GM23338 (cell line): Measurements from ENCODE around the gene TMEM190. TPM values are rescaled to one million over a fixed set of nuclear protein-coding genes. Genes with fewer than 3 reads are reported as not detected.

Experiments used
- ATAC-seq: fragments of 200-7000 bp; cut with Tn5 transposase; 3 replicates; pipeline ENCODE4 v1.9.1; 2020
- DNase-seq: peaks from one replicate; pipeline ENCODE4 v3.0.0-alpha.2; 2015; ENCODE audit warnings: low spot score
- H2AFZ ChIP-seq: fragments of 200-600 bp; sonication (generic); 2 replicates; pipeline ENCODE4 v1.8.0; 2016; ENCODE audit warnings: antibody characterized with exemption, mild to moderate bottlenecking, moderate library complexity
- H3F3A ChIP-seq: fragments of 200-600 bp; sonication (generic); replicated peaks from 2 replicates; pipeline ENCODE4 v1.8.0; 2017; ENCODE audit warnings: antibody characterized with exemption, mixed run types, low read depth
- H3K27ac ChIP-seq: fragments of 200-600 bp; sonication (generic); 2 replicates; pipeline ENCODE4 v1.6.1; 2016; ENCODE audit warnings: low read depth
- H3K27me3 ChIP-seq: fragments of 200-600 bp; sonication (generic); 2 replicates; pipeline ENCODE4 v1.8.0; 2016; ENCODE audit warnings: mild to moderate bottlenecking, mixed run types, moderate library complexity; ENCODE audit not compliant: insufficient read depth
- H3K36me3 ChIP-seq: fragments of 200-600 bp; sonication (generic); 2 replicates; pipeline ENCODE4 v1.8.0; 2016; ENCODE audit warnings: mild to moderate bottlenecking; ENCODE audit not compliant: insufficient read depth
- H3K4me1 ChIP-seq: fragments of 200-600 bp; sonication (generic); 2 replicates; pipeline ENCODE4 v1.8.0; 2016; ENCODE audit warnings: mild to moderate bottlenecking, moderate library complexity; ENCODE audit not compliant: insufficient read depth
- H3K4me2 ChIP-seq: fragments of 200-600 bp; sonication (generic); 2 replicates; pipeline ENCODE4 v1.7.1; 2017; ENCODE audit warnings: mixed run types
- H3K4me3 ChIP-seq: fragments of 200-600 bp; sonication (generic); 2 replicates; pipeline ENCODE4 v1.6.1; 2016; ENCODE audit warnings: mixed run types
- H3K79me2 ChIP-seq: fragments of 200-600 bp; sonication (generic); replicated peaks from 2 replicates; pipeline ENCODE4 v1.8.0; 2017; ENCODE audit warnings: mild to moderate bottlenecking; ENCODE audit not compliant: insufficient read depth
- H3K9me2 ChIP-seq: fragments of 200-600 bp; sonication (generic); 2 replicates; pipeline ENCODE4 v1.8.0; 2017; ENCODE audit not compliant: insufficient read depth
- H4K20me1 ChIP-seq: fragments of 200-600 bp; sonication (generic); replicated peaks from 2 replicates; pipeline ENCODE4 v1.8.0; 2017; ENCODE audit warnings: mild to moderate bottlenecking; ENCODE audit not compliant: insufficient read depth
- H3K27ac Mint-ChIP-seq: 2 replicates; pipeline ENCODE4 v1.8.0; 2020; ENCODE audit warnings: inconsistent platforms, mild to moderate bottlenecking, moderate library complexity, mixed read lengths
- H3K27me3 Mint-ChIP-seq: 3 replicates; pipeline ENCODE4 v1.8.0; 2022; ENCODE audit warnings: low read depth, mild to moderate bottlenecking, moderate library complexity, mixed read lengths, inconsistent platforms; ENCODE audit not compliant: insufficient read depth, poor library complexity
- H3K36me3 Mint-ChIP-seq: 3 replicates; pipeline ENCODE4 v1.8.0; 2021; ENCODE audit warnings: low read depth, mild to moderate bottlenecking, inconsistent platforms, moderate library complexity, mixed read lengths
- H3K4me1 Mint-ChIP-seq: 3 replicates; pipeline ENCODE4 v1.8.0; 2020; ENCODE audit warnings: mild to moderate bottlenecking, inconsistent platforms, mixed read lengths
- H3K4me3 Mint-ChIP-seq: 3 replicates; pipeline ENCODE4 v1.8.0; 2021; ENCODE audit warnings: moderate library complexity, mild to moderate bottlenecking, inconsistent platforms, mixed read lengths
- H3K9me3 Mint-ChIP-seq: 3 replicates; pipeline ENCODE4 v1.8.0; 2020; ENCODE audit warnings: moderate library complexity, mild to moderate bottlenecking, inconsistent platforms, mixed read lengths
- CREB1 ChIP-seq: fragments of 250-450 bp; sonication (Bioruptor Pico); IDR thresholded peaks from 2 replicates; pipeline ENCODE4 v1.5.0; 2020; ENCODE audit warnings: low read depth, mild to moderate bottlenecking, moderate library complexity
- EZH2 ChIP-seq: fragments of 200-600 bp; sonication (generic); IDR thresholded peaks from one replicate; pipeline ENCODE4 v1.8.0; 2017; ENCODE audit warnings: antibody characterized with exemption, mild to moderate bottlenecking, low read depth; ENCODE audit not compliant: unreplicated experiment
- EZH2phosphoT487 ChIP-seq: fragments of 200-600 bp; sonication (generic); IDR thresholded peaks from one replicate; pipeline ENCODE4 v1.8.1; 2018; ENCODE audit warnings: antibody characterized with exemption; ENCODE audit not compliant: unreplicated experiment
- JUNB ChIP-seq: IDR thresholded peaks from one replicate; pipeline ENCODE4 v1.6.1; 2016; ENCODE audit warnings: antibody characterized with exemption; ENCODE audit not compliant: unreplicated experiment
- NANOG ChIP-seq: IDR thresholded peaks from 2 replicates; pipeline ENCODE4 v1.6.1; 2016; ENCODE audit warnings: antibody characterized with exemption, borderline replicate concordance
- POLR2AphosphoS5 ChIP-seq: IDR thresholded peaks from 2 replicates; pipeline ENCODE4 v1.6.1; 2016; ENCODE audit warnings: antibody characterized with exemption, low read depth
- STAT1 ChIP-seq: IDR thresholded peaks from one replicate; pipeline ENCODE4 v1.6.1; 2016; ENCODE audit warnings: antibody characterized with exemption; ENCODE audit not compliant: unreplicated experiment
- ZNF462 ChIP-seq: fragments of 250-450 bp; sonication (Bioruptor Pico); IDR thresholded peaks from 2 replicates; pipeline ENCODE4 v1.5.0; 2020; ENCODE audit warnings: mild to moderate bottlenecking, moderate library complexity
- polyA plus RNA-seq: library from polyadenylated mRNA; unstranded; fragments of >200 nt; fragmentation: Nextera tagmentation; extraction: Ambion mirVana; gene quantifications from 2 replicates; pipeline ENCODE4 v1.2.1, GENCODE V29; 2016
- total RNA-seq: library from RNA; depleted of rRNA; stranded (reverse); fragments of >200 nt; shearing (Covaris generic); gene quantifications from 2 replicates; pipeline ENCODE4 v1.2.3, GENCODE V29; 2014
- TF ChIP-seq, protein P1 (sequence below): IDR thresholded peaks from one replicate; pipeline ENCODE4 v1.6.1; 2018; ENCODE audit warnings: antibody characterized with exemption; ENCODE audit not compliant: unreplicated experiment
- TF ChIP-seq, protein P2 (sequence below), 2 experiments: fragments of 200-600 bp in 1 of 2; sonication (generic) in 1 of 2; conservative IDR thresholded peaks; 2 replicates each; pipeline versions ENCODE4 v1.5.1 to v1.6.1; 2016 to 2017; ENCODE audit warnings: antibody characterized with exemption in 2 of 2, low read depth in 2 of 2, mild to moderate bottlenecking in 2 of 2, moderate library complexity in 1 of 2
- TF ChIP-seq, protein P3 (sequence below): IDR thresholded peaks from 2 replicates; pipeline ENCODE4 v1.6.1; 2016; ENCODE audit warnings: antibody characterized with exemption

Gene TMEM190
- total and polyA plus RNA-seq, 2 experiments from 2014 or later: 4.8 TPM; not detected in 1

GRCh38 chr19:55365245-55365644, 11.4 kb upstream of the TMEM190 start:
- Histone ChIP-seq H3K4me1 (no peaks in the 10 kb centered on the region), H3K4me2 (no peak overlapping the region), H3K36me3 (no peaks in the 10 kb centered on the region), H3K27me3 (peaks cover 33% of the 10 kb centered on the region), H2AFZ (no peak overlapping the region), H3K9me2 (no peaks in the 10 kb centered on the region), H3K79me2 (no peaks in the 10 kb centered on the region), H4K20me1 (no peaks in the 10 kb centered on the region), H3K4me3 (no peak overlapping the region), H3F3A (peaks cover 4% of the 10 kb centered on the region; the same call in 1 of the 2 replicates), H3K27ac (no peak overlapping the region)
- TF ChIP-seq JUNB (no peak), ZNF462 (CRISPR knock-in tag) (no peak), NANOG (no peak), CREB1 (CRISPR knock-in tag) (no peak), STAT1 (no peak), EZH2phosphoT487 (no peak), POLR2AphosphoS5 (no peak), EZH2 (no peak)
- TF ChIP-seq, protein P1, sequence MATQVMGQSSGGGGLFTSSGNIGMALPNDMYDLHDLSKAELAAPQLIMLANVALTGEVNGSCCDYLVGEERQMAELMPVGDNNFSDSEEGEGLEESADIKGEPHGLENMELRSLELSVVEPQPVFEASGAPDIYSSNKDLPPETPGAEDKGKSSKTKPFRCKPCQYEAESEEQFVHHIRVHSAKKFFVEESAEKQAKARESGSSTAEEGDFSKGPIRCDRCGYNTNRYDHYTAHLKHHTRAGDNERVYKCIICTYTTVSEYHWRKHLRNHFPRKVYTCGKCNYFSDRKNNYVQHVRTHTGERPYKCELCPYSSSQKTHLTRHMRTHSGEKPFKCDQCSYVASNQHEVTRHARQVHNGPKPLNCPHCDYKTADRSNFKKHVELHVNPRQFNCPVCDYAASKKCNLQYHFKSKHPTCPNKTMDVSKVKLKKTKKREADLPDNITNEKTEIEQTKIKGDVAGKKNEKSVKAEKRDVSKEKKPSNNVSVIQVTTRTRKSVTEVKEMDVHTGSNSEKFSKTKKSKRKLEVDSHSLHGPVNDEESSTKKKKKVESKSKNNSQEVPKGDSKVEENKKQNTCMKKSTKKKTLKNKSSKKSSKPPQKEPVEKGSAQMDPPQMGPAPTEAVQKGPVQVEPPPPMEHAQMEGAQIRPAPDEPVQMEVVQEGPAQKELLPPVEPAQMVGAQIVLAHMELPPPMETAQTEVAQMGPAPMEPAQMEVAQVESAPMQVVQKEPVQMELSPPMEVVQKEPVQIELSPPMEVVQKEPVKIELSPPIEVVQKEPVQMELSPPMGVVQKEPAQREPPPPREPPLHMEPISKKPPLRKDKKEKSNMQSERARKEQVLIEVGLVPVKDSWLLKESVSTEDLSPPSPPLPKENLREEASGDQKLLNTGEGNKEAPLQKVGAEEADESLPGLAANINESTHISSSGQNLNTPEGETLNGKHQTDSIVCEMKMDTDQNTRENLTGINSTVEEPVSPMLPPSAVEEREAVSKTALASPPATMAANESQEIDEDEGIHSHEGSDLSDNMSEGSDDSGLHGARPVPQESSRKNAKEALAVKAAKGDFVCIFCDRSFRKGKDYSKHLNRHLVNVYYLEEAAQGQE: no peak
- TF ChIP-seq, protein P2, sequence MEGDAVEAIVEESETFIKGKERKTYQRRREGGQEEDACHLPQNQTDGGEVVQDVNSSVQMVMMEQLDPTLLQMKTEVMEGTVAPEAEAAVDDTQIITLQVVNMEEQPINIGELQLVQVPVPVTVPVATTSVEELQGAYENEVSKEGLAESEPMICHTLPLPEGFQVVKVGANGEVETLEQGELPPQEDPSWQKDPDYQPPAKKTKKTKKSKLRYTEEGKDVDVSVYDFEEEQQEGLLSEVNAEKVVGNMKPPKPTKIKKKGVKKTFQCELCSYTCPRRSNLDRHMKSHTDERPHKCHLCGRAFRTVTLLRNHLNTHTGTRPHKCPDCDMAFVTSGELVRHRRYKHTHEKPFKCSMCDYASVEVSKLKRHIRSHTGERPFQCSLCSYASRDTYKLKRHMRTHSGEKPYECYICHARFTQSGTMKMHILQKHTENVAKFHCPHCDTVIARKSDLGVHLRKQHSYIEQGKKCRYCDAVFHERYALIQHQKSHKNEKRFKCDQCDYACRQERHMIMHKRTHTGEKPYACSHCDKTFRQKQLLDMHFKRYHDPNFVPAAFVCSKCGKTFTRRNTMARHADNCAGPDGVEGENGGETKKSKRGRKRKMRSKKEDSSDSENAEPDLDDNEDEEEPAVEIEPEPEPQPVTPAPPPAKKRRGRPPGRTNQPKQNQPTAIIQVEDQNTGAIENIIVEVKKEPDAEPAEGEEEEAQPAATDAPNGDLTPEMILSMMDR (conservative IDR thresholded peaks at IDR 0.05; ENCODE audit: low read depth in 2 of 2): no peak
- TF ChIP-seq, protein P3, sequence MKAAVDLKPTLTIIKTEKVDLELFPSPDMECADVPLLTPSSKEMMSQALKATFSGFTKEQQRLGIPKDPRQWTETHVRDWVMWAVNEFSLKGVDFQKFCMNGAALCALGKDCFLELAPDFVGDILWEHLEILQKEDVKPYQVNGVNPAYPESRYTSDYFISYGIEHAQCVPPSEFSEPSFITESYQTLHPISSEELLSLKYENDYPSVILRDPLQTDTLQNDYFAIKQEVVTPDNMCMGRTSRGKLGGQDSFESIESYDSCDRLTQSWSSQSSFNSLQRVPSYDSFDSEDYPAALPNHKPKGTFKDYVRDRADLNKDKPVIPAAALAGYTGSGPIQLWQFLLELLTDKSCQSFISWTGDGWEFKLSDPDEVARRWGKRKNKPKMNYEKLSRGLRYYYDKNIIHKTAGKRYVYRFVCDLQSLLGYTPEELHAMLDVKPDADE: no peak
- Mint-ChIP-seq H3K4me3 (no peak overlapping the region), H3K9me3 (no peaks in the 10 kb centered on the region; the same call in 2 of the 3 replicates), H3K36me3 (no peaks in the 10 kb centered on the region), H3K4me1 (peaks cover 13% of the 10 kb centered on the region; the same call in 2 of the 3 replicates), H3K27me3 (peaks cover 35% of the 10 kb centered on the region), H3K27ac (no peak overlapping the region)
- no peak for DNase-seq
- ATAC-seq: no peak
